KOPT-K1 (cell line): ENCODE data around the gene PIAS4.
"Not testable (repeated sequence)": the region's sequence is repeated elsewhere in the genome, so short reads cannot be mapped to it uniquely, and the experiment has no call there.

Source experiments
- H3K27ac ChIP-seq: fragments of 200-600 bp; sonication (generic); 2 replicates; pipeline ENCODE4 v1.5.1; 2016; ENCODE audit warnings: antibody characterized with exemption, mild to moderate bottlenecking, low read depth, low read length; ENCODE audit not compliant: poor library complexity, severe bottlenecking
- H3K36me3 ChIP-seq: fragments of 200-600 bp; sonication (generic); 2 replicates; pipeline ENCODE4 v1.5.1; 2017; ENCODE audit warnings: antibody characterized with exemption, mild to moderate bottlenecking, low read length, moderate library complexity; ENCODE audit not compliant: insufficient read depth
- H3K9me3 ChIP-seq: fragments of 200-600 bp; sonication (generic); 2 replicates; pipeline ENCODE4 v1.5.1; 2017; ENCODE audit warnings: antibody characterized with exemption, low read length, mild to moderate bottlenecking; ENCODE audit not compliant: insufficient read depth, poor library complexity, severe bottlenecking

Gene PIAS4

GRCh38 chr19:4009990-4010807 lies 2.7 kb downstream of the PIAS4 start:
- H3K27ac ChIP-seq = no peak overlapping the region

GRCh38 chr19:4010808-4011110 lies 3.2 kb downstream of the PIAS4 start:
- Histone ChIP-seq H3K36me3 (peaks cover 42% of the 10 kb centered on the region), H3K27ac (no peak overlapping the region)

More at GRCh38 chr19:4009990-4010807, 2.7 kb downstream of the PIAS4 start:
- peaks cover 36% of the 10 kb centered on the region for H3K36me3 ChIP-seq
- no peaks in the 10 kb centered on the region for H3K9me3 ChIP-seq

GRCh38 chr19:4011430-4011829 lies 3.9 kb downstream of the PIAS4 start:
- peaks cover 49% of the 10 kb centered on the region for H3K36me3 ChIP-seq
- not testable (repeated sequence) for H3K9me3 ChIP-seq

More at GRCh38 chr19:4010808-4011110, 3.2 kb downstream of the PIAS4 start:
- H3K9me3 ChIP-seq = no peaks in the 10 kb centered on the region

GRCh38 chr19:4012092-4012974 lies 4.8 kb downstream of the PIAS4 start:
- H3K9me3 ChIP-seq = no peaks in the 10 kb centered on the region
- no peak overlapping the region for H3K27ac ChIP-seq
- peaks cover 58% of the 10 kb centered on the region for H3K36me3 ChIP-seq

More at GRCh38 chr19:4011430-4011829, 3.9 kb downstream of the PIAS4 start:
- not testable (repeated sequence) for H3K27ac ChIP-seq

- Histone ChIP-seq H3K27ac (no peak overlapping the region), H3K9me3 (no peaks in the 10 kb centered on the region), H3K36me3 (peaks cover 58% of the 10 kb centered on the region)
Measured at GRCh38 chr19:4012975-4013634, 5.6 kb downstream of the PIAS4 start.

- H3K27ac ChIP-seq = no peak overlapping the region
- H3K36me3 ChIP-seq = peaks cover 63% of the 10 kb centered on the region
- H3K9me3 ChIP-seq = no peaks in the 10 kb centered on the region
Measured at GRCh38 chr19:4013886-4014540, 6.5 kb downstream of the PIAS4 start.

- H3K27ac ChIP-seq = no peak overlapping the region
- peaks cover 67% of the 10 kb centered on the region for H3K36me3 ChIP-seq
- no peaks in the 10 kb centered on the region for H3K9me3 ChIP-seq
Measured at GRCh38 chr19:4014541-4015491, 7.3 kb downstream of the PIAS4 start.

GRCh38 chr19:4015705-4016402 lies 8.3 kb downstream of the PIAS4 start:
- Histone ChIP-seq H3K27ac (no peak overlapping the region), H3K36me3 (peaks cover 67% of the 10 kb centered on the region), H3K9me3 (no peaks in the 10 kb centered on the region)

- peaks cover 3% of the 10 kb centered on the region for H3K9me3 ChIP-seq
- H3K36me3 ChIP-seq = peaks cover 73% of the 10 kb centered on the region
Measured at GRCh38 chr19:4016486-4016885, 8.9 kb downstream of the PIAS4 start.

GRCh38 chr19:4016903-4017638 lies 9.5 kb downstream of the PIAS4 start:
- peaks cover 9% of the 10 kb centered on the region for H3K9me3 ChIP-seq
- H3K27ac ChIP-seq = no peak overlapping the region
- peaks cover 79% of the 10 kb centered on the region for H3K36me3 ChIP-seq

More at GRCh38 chr19:4016486-4016885, 8.9 kb downstream of the PIAS4 start:
- no peak overlapping the region for H3K27ac ChIP-seq

- H3K36me3 ChIP-seq = peaks cover 77% of the 10 kb centered on the region
- H3K9me3 ChIP-seq = peaks cover 12% of the 10 kb centered on the region
- no peak overlapping the region for H3K27ac ChIP-seq
Measured at GRCh38 chr19:4018140-4018613, 10.6 kb downstream of the PIAS4 start.

GRCh38 chr19:4018775-4019504 lies 11.4 kb downstream of the PIAS4 start:
- Histone ChIP-seq H3K27ac (no peak overlapping the region), H3K9me3 (peaks cover 12% of the 10 kb centered on the region), H3K36me3 (peaks cover 75% of the 10 kb centered on the region)
